DMS153 treated with DMSO at 0.1 percent for 48 hours (cell line): ENCODE measurements around the gene CRACDL.

ENCODE experiments used
- DNase-seq: peaks from one replicate; lab custom pipeline; 2025; ENCODE audit not compliant: unreplicated experiment; lab: John Stamatoyannopoulos, UW

The CRACDL gene

GRCh38 chr2:98935777-98936352 lies at the start of gene CRACDL:
TSS of gene CRACDL (minus strand) at chr2:98936225. CDS start at chr2:98846800, 89,425 bp downstream.
- no peak for DNase-seq

- DNase-seq, result no peak
Observed at GRCh38 chr2:98975611-98976010, 39.6 kb upstream of the CRACDL start.

GRCh38 chr2:98972582-98973167 lies 36.6 kb upstream of the CRACDL start:
- DNase-seq, result no peak

- DNase-seq, result no peak
Observed at GRCh38 chr2:98959810-98960507, 23.9 kb upstream of the CRACDL start.

- no peak for DNase-seq
Observed at GRCh38 chr2:98952966-98953365, 16.9 kb upstream of the CRACDL start.

GRCh38 chr2:98948956-98949739 lies 13.1 kb upstream of the CRACDL start:
- DNase-seq, result no peak

- DNase-seq, result no peak
Observed at GRCh38 chr2:98947554-98947953, 11.5 kb upstream of the CRACDL start.

- no peak for DNase-seq
Observed at GRCh38 chr2:98946855-98947254, 10.8 kb upstream of the CRACDL start.

- no peak for DNase-seq
Observed at GRCh38 chr2:98944775-98945174, 8.8 kb upstream of the CRACDL start.

- no peak for DNase-seq
Observed at GRCh38 chr2:98940102-98940501, 4.1 kb upstream of the CRACDL start.

GRCh38 chr2:98937906-98938305 lies 1.9 kb upstream of the CRACDL start:
- no peak for DNase-seq

- peak; percentile 50 for DNase-seq
Observed at GRCh38 chr2:98936353-98937351, 627 bp upstream of the CRACDL start.

GRCh38 chr2:98935111-98935770 lies 784 bp downstream of the CRACDL start:
- DNase-seq, result peak; percentile 51

- DNase-seq, result peak; percentile 72
Observed at GRCh38 chr2:98932778-98933343, 3.2 kb downstream of the CRACDL start.

GRCh38 chr2:98932164-98932563 lies 3.9 kb downstream of the CRACDL start:
- no peak for DNase-seq

GRCh38 chr2:98931596-98931995 lies 4.4 kb downstream of the CRACDL start:
- DNase-seq, result no peak

GRCh38 chr2:98929920-98930319 lies 6.1 kb downstream of the CRACDL start:
- no peak for DNase-seq

- no peak for DNase-seq
Observed at GRCh38 chr2:98928242-98928641, 7.8 kb downstream of the CRACDL start.

- no peak for DNase-seq
Observed at GRCh38 chr2:98927027-98927426, 9.0 kb downstream of the CRACDL start.

GRCh38 chr2:98926601-98927000 lies 9.4 kb downstream of the CRACDL start:
- no peak for DNase-seq
